GM21528 (cell line): ENCODE results near the gene HIBADH.
"Not testable (repeated sequence)": the region's sequence is repeated elsewhere in the genome, so short reads cannot be mapped to it uniquely, and the experiment has no call there.

Experiments
- ATAC-seq: cut with Tn5 transposase; IDR thresholded peaks from one replicate; pipeline ENCODE4 v1.9.1; 2021; ENCODE audit warnings: mild to moderate bottlenecking, moderate library complexity; ENCODE audit not compliant: unreplicated experiment, low FRiP score

HIBADH gene

DNA sequence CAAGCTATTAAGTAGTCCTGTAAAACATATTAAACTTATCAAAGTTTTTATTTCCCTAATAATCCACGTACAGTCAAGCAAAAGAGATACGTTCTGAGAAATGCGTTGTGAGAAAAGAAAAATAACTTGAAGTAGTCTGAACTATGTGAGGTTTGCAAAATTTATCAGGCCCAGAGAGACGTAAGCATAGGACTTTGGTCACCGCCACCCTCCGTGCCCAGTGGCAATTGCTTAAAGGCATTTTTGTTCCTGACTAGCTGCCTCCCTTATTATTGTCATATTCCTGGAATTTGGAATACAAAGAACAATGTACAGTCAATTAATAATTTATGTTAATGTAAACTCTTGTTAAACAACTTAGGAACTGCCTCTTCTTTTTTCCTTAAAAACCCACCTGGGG is 22.8 kb downstream of the HIBADH start:
- no peak for ATAC-seq

DNA sequence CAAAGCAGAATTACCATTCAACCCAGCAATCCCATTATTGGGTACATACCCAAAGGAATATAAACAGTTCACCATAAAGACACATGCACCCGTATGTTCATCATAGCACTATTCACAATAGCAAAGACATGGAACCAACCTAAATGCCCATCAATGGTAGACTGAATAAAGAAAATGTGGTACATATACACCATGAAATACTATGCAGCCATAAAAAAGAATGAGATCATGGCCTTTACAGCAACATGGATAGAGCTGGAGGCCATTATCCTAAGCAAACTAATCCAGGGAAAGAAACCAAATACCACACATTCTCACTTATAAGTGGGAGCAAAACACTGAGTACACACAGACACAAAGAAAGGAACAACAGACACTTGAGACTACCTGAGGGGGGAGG is 23.6 kb downstream of the HIBADH start:
- not testable (repeated sequence) for ATAC-seq

DNA sequence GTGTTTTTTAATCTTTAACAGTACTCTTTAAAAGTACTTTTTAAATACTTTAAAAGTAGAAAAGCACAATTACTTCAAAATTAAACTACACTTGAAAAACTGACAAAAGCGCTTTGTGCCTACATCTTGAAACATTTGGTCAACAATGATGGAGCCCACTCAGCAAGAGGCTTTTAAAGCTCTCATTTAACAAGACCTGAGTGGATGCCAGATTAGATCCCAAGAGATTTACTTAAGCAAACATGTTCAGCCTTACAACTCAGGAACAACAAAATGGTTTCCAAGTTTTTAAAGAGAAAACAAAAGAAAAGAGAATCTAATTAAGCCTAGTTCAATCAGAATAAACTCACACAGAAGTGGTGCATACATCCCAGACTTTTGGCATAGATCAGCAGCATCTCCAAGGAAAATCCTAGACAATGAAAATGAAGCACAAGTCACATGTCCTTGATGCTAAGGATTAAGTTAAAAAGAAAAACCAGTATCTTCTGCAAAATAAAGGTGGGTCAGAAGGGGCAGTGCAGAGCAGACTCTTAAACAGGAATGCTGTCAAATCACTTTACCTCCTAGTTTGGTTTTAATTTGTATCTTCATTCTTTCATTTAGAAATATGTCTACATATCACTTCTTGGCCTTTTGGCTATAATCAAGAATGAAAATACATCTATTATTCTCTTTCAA is 26.2 kb downstream of the HIBADH start:
- ATAC-seq, result no peak

DNA sequence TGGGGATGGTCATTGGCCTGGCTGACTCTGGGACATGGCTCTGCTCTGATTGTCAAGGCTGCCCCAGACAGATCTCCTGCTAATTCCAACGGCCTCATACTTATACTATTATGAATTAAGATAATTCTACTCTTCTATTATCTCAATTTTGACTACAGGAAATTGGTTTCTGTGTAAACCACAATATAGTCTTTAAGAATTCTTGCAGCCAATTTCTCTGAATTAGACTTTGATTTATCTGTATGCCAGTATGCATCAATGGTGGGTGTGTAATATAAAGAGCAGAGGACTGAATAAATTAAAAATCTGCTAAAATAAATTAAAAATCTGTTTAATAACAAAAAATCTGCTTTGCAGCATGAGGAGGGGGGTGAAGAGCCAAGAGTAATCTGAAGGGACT is 27.0 kb downstream of the HIBADH start:
- no peak for ATAC-seq

DNA sequence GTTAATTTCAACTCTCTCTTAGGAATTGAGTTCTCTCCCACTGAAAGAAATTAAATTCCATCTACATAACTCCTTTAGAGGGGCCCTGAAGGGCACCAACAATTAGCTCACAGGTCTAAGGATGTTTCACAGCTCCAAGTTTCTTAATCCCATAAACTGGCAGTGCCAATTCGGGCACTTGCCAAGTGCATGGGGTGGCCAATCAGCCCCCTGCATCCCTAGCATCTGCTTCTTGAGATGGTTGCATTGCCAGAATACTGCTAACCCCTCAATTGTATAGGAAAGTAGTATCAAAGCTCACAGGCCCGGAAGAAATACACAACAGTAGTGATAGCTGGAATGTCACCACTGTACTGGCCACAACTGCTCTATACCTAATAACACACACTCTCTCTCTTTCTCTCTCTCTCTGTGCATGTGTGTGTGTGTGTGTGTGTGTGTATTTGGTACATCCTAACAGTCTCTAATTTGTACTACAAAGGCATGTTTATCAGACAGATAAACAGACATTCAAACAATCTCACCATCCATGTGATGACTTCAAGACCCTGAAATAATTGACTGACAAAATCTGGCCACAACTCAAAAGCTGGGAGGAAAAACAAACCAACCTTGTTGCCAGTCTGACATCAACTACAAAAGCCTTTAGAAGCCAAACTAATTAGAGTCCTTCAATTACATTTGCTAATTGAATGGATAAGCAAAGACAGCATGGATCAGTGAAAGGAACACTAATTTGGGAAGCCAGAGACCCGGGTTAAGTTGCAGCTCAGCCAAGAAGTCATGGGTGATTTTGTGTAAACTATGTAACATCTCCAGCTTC is 27.8 kb downstream of the HIBADH start:
- ATAC-seq, result no peak

DNA sequence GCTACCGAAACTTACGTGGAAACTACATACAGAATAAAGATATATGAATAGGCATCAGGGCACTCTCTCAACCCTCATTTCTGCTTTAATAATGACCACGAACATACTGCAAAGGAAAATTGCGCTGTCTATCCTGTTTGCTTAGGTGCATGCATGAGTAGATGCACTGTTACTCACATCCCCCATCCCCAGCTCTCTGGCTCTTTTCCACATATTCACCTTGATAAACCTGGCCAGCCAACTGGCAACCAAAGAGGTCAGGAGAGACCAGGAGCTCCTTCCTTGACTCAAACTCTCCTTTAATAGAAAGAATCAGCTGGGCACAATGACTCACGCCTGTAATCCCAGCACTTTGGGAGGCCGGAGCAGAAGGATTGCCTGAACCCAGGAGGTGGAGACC is 29.6 kb downstream of the HIBADH start:
- ATAC-seq, result no peak

DNA sequence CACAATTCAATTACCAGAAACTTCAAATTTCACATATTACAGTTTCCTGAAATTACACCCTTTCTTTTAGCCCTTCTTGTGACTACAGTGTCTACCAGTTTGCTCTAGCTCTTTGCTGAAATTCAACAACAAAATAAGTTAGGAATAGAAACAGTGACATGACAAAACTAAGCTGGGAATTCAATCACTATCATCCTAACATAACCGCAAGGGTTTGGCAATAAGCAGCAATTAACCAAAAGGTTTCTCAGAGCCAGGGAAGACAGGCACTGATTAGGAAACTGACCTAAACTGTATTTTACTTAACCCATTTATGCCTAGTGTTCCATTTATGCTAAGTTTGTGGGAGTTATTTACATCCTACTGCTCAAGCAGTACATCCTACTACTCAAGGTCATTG is 31.3 kb downstream of the HIBADH start:
- ATAC-seq, result no peak

DNA sequence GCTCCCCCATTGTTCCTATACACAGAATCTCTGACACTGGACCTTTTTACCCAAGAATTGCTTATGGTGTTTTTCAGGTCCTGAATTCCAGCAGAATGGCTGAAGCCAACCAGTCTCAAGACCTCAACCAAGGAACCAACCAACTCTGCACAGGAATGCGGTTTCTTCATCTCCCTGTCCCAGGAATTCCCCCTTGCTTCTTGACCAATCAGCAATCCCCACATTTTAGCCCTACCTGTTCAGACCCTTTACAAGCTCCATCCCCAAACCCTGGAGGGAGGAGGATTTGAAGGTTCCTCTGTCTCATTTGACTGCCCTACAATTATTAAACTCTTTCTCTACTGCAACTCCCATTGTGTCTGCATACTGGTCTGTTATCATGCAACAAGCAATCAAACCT is 35.5 kb downstream of the HIBADH start:
- ATAC-seq, result no peak

DNA sequence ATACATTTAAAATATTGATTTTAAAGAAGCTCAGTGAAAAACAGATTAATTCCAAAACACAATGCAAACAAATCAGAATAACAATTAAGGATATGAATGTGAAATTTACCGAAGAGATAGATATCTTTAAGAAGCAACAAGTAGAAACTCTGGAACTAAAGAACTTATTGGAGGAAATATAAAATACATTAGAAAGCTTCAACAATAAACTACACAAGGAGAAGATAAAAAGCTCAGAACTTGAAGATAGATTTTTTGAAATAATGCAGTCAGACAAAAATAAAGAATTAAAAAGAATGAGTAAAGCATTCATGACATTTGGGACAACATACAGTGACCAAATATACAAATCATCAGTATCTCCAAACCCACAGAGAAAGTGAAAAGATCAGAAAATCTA is 43.2 kb downstream of the HIBADH start:
- no peak for ATAC-seq

DNA sequence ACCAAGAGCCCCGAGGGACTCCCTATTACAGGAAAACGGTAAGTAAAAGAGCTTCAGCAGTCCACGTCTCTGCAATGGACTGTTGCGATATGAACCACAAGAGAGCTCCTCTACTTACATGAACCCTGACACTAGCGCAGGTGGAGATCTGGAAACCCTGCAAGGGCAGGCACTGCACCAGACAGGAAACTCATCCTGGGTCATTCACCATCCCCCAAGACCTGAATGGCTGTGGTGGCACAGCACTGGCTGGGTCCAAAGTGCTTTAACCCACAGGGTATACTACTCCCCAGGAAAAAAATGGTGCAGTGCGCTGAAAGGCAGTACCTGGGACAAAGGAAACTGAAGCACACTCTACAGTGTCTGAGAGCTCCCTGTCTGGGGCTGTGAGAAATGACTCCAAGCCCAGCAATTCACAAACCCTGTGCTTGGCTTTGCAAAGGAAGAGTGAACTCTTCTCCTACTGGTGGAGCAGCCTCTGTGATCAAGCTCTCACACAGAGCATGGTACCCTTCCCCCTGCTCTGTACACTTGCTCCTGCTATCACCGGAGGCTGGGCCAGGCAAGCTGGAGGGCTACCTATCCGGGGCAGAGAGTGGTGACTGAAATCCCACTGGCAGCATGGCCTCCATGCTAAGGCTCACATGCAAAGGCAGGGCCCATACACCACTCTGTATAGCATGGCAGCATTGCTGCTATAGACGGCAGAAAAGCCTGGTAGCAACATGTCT is 44.9 kb downstream of the HIBADH start:
- ATAC-seq, result no peak

DNA sequence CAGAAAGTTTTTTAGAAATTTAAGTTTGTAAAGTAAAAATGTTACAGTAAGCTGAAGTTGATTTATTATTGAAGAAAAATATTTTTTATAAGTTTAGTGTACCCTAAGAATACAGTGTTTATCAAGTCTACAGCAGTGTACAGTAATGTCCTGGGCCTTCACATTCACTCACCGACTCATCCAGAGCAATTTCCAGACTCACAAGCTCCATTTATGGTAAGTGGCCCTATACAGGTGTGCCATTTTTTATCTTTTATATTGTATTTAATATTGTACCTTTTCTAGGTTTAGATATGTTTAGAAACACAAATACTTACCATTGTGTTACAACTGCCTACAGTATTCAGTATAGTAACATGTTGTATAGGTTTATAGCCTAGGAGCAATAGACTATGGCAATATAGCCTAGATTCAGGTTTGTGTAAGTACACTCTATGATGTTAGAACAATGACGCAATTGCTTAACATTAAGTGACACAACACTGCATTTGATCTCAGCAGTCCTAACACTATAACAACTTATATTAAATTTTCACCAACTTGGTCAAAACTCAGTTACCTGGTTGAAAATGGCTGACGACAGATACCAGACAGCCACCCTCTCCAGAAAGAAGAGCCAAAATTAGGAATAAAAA is 45.7 kb downstream of the HIBADH start:
- no peak for ATAC-seq

DNA sequence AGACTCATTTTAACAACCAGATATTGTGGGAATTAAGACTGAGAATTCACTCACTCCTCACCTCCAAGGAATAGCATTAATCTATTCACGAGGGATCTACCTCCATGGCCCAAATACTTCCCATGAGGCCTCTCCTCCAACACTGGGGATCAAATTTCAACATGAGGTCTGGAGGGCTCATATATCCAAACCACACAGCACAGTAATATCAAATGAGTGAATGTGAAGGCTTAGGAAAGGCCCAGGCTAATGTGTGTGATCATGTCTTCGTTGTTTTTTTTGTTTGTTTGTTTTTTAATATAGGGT is 46.5 kb downstream of the HIBADH start:
- no peak for ATAC-seq

DNA sequence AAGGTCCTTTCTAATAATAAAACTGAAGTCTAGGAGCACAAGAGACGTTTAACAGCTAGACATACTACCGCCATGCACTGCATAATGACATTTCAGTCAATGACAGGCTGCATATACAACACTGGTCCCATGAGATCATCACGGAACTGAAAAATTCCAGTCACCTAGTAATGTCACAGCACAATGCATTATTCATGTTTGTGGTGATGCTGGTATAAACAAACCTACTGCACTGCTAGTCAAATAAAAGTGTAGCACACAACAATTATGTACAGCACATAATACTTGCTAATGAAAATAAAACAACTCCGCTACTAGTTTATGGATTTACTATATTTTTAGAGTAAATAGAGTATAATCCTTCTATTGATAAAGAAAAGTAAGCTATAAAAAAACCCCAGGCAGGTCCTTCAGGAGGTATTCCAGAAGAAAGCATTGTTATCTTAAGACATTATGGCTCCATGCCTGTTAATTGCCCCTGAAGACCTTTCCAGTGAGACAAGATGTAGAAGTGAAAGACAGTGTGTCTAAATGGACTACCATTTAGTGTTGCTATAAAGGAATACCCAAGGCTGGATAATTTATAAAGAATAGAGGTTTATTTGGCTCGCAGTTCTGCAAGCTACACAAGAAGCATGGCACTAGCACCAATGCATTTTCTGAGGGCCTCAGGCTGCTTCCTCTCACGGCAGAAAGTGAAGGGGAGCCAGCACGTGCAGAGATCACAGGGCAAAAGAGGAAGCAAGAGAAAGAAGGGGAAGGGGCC is 47.1 kb downstream of the HIBADH start:
- no peak for ATAC-seq

DNA sequence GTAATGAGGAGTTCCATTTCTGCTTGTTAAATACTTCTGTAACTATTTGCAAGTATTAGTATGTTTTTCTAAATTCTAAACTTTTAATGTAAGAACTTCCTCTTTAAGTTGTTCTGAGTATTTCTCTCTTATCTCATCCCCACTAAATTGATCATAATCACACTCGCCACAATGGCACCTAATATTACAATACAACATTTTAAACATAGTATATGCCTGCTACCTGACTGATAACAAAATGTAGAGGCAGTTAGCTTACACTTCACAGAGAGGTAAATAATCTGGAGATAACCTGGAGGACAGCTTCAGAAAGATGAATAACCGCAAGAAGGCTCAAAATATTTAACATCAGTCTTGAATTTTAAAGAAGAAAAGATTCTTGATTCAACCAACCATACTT is 48.6 kb downstream of the HIBADH start:
- ATAC-seq, result no peak

DNA sequence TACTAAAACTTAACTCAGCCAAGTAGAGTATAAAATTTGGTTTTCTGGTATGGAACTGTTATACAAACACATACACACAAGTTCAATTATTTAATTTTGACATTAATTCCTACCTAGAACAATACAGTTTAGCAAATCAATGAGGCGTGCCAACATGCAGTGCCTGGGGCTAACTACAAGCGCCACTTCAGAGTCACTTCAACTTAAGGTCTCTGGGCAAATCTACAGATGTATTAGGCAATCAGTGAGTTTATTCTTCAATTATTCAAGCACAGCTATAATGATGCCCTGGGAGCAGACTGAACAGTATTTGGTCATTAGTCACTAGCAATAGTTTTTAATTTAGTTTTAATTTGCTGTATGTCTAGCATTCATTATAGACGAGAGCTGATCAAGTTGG is 51.6 kb downstream of the HIBADH start:
- no peak for ATAC-seq

DNA sequence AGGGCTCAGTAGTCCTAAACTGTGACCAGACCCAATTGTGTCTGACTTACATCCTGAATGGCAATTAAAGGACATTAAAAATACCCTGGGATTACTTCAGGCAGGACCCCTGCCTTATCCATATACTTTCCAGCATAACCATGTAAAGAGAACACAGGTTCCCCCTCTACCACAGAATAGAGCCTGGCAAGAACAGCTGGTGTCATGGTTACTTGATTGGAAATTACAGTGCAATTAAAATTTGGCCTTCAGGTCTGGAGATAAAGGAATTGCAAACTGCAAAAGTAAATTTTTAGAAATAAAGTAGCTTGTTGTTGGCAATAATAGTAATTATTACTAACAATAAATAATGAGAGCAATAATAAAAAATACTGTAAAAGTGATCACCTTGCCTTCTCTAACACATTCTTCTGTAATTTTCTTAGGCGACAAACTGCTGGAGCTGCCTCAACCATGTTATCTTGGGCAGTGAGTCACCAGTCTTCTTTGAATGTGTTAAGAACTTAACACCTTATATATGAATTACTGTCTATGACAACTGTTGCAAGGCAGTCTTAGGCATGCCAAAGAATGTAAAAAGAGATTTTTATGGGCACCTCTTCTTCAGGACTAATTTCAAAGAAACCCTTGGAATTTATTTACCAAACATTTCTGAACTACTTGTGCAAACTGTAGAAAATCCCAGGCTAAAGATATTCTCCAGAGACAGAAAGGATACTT is 53.7 kb downstream of the HIBADH start:
- no peak for ATAC-seq

DNA sequence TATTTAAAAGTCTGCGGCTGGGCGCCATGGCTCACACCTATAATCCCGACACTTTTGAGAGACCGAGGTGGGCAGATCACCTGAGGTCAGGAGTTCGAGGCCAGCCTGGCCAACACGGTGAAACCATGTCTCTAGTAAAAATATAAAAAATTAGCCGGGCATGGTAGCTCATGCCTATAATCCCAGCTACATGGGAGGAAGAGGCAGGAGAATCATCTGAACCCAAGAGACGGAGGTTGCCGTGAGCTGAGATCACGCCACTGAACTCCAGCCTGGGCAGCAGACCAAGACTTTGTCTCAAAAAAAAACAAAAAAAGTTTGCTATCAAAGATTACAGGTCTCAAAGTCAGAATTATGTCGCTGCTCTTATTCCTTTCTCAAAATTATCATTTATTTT is 55.5 kb downstream of the HIBADH start:
- ATAC-seq, result no peak

DNA sequence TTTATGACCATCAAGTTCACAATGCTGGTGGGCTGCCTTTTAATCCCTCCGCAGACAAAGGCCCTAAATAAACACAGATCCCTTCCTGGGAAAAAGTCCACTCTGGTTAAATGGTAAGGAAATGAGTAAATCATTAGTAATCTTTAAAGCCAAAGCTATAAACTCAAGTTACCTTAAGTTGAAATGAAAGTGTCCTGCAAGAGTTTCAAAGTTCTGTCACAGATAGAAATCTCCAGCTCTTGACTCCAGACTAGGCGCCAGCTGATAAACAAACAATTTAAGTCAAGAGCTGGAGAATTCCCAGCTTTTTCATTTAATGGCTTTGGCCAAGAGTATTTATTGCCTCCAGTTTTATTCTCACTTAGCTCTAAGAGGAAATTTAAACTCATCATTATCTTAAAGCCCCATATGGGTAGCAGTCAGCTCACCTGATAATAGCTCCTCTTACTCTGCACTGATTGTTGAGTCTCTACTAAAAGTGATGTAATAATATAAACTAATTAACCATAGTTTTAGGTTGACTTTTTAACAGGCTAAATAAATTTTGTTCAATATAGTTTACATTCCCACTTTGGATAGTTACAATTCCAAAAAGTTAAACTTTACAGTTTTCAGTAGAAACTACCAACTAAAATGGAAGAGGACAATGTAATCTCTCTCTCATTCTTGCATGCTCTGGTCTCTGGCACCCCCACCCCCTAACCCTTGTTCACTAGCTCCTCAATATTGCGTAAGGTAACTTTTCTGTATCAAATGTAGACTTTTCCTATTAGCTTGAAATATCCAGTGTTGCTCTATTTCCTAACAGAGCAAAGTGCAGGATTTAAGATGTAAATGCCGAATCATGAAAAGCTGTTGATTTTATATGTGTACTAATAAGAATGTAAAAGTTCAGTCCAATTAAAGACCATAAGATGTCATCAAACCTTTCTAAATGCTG is 56.1 kb downstream of the HIBADH start:
- no peak for ATAC-seq
